ENCODE data around the gene UBA3. TPM values are rescaled to one million over a fixed set of nuclear protein-coding genes. Genes with fewer than 3 reads are reported as not detected.

UBA3 gene
- total RNA-seq, 1 experiment from 2014 or later, result 67.2 TPM

- TF ChIP-seq CTCF (conservative IDR thresholded peaks at IDR 0.05), result no peak
Measured at GRCh38 chr3:69099576-69099975, 19.4 kb upstream of the UBA3 start.

More at GRCh38 chr3:69099576-69099975, 19.4 kb upstream of the UBA3 start:
- no peak overlapping the region for H3K27ac ChIP-seq (ENCODE audit: insufficient read length, low read depth, low read length)
- no CpG with 5 or more reads among the region's 4 CpGs for WGBS (ENCODE audit: extremely low coverage, insufficient read length, low lambda C conversion rate)
- no peak overlapping the region for H3K18ac ChIP-seq (ENCODE audit: insufficient read length, low read depth, low read length)
- H2BK5ac ChIP-seq (ENCODE audit: insufficient read length, low read length), result no peak overlapping the region
- H4K20me1 ChIP-seq (ENCODE audit: control insufficient read depth, insufficient read depth, insufficient read length), result no peaks in the 10 kb centered on the region
- H3K79me1 ChIP-seq (ENCODE audit: insufficient read depth, low read depth, low read length, poor library complexity, severe bottlenecking), result no peaks in the 10 kb centered on the region
- no peak overlapping the region for H2BK120ac ChIP-seq (ENCODE audit: low read depth, low read length, poor library complexity, severe bottlenecking)
- H3K27me3 Mint-ChIP-seq (ENCODE audit: low read depth), result no peaks in the 10 kb centered on the region
- H2AK5ac ChIP-seq (ENCODE audit: insufficient read length, low read length), result no peak overlapping the region
- no peaks in the 10 kb centered on the region for H3K9me3 ChIP-seq (ENCODE audit: control insufficient read depth, low read depth, low read length)
- DNase-seq, result no peak
- no peaks in the 10 kb centered on the region for H3K4me1 ChIP-seq (ENCODE audit: insufficient read depth, low read length)
- no peak overlapping the region for H3K4ac ChIP-seq (ENCODE audit: low read depth, low read length)
- no peaks in the 10 kb centered on the region for H3K23me2 ChIP-seq (ENCODE audit: insufficient read length, low read depth, low read length, poor library complexity, severe bottlenecking)
- H3K27me3 ChIP-seq (ENCODE audit: insufficient read depth, low read length), result no peaks in the 10 kb centered on the region
- no peak overlapping the region for H3K4me2 ChIP-seq (ENCODE audit: insufficient read depth, insufficient read length, low read length)
- H3K23ac ChIP-seq (ENCODE audit: insufficient read length, low read depth, low read length), result no peak overlapping the region
- no peak overlapping the region for H4K91ac ChIP-seq (ENCODE audit: insufficient read length, low read depth, low read length)
- H3K4me1 Mint-ChIP-seq, result peaks cover 0 to 3% of the 10 kb centered on the region in 2 experiments; a peak in 1 of 4 replicates
- H3K4me3 Mint-ChIP-seq, result no peak overlapping the region
- no peak overlapping the region for H3K56ac ChIP-seq (ENCODE audit: insufficient read length, low read depth, low read length)
- no peak overlapping the region for H3K9ac ChIP-seq (ENCODE audit: extremely low read depth, insufficient read length, low read length)
- no peak overlapping the region for H2BK20ac ChIP-seq (ENCODE audit: low read depth, low read length, poor library complexity, severe bottlenecking)
- no peak overlapping the region for H2BK12ac ChIP-seq (ENCODE audit: insufficient read length, low read depth, low read length)
- no peaks in the 10 kb centered on the region; the same call in 1 of the 2 replicates for H3K79me2 ChIP-seq (ENCODE audit: insufficient read depth, low read length)
- no peak overlapping the region for H4K5ac ChIP-seq (ENCODE audit: insufficient read length, low read depth, low read length)
- no peak overlapping the region for H4K8ac ChIP-seq (replicated peaks; ENCODE audit: insufficient read length, low read depth, low read length)
- H3K27ac Mint-ChIP-seq, result no peak overlapping the region
- no peak overlapping the region for H2BK15ac ChIP-seq (ENCODE audit: low read depth, low read length)
- no peak overlapping the region for H2AFZ ChIP-seq (ENCODE audit: low read length)
- H3T11ph ChIP-seq (ENCODE audit: low read length), result no peak overlapping the region
- H3K14ac ChIP-seq (ENCODE audit: insufficient read depth, low read length), result no peak overlapping the region
- peaks cover 0 to 13% (median 0%) of the 10 kb centered on the region in 3 experiments; a peak in 1 of 7 replicates for H3K36me3 Mint-ChIP-seq (ENCODE audit: insufficient read depth in 1 of 3, low read depth in 3 of 3)
- no peaks in the 10 kb centered on the region for H3K9me3 Mint-ChIP-seq
